ENCODE measurements around the gene NCOA7.

Gene NCOA7

DNA sequence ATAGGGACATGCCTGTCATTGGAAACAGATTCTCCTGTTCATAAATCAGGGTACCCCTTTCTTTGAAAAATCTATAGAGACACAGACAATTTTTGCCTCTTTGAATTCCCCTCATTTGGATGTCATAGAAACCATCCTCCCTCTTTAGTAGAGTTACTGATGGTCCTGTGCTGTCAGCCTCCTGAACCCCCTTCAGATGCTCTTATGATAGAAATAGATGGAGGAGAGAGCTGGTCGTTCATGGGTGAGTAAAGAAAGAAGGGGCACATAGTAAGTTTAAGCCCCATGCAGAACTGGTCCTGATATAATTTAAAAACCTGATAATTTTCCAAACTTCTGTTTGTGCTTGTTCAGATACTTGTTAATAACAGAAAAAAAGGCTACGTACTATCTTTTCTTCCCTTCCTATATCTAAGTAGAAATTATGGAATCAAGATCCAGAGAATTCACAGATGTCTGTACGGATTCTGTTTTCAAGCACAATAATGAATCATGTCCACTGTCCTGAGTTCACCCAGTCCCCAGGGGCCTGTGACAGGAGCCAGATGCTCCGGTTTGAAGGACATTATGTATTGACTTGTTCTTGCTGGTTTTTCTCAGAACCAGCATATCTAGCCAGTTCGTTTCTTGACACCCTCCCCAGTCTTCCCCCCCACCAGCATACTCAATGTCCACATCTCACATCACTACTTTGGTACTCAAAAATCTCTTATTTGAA, 78.1 kb downstream of the NCOA7 start:
- in situ Hi-C loops (cut with HindIII; ENCODE audit: low sequenced_read_pairs): no loop called here
- TF ChIP-seq, protein P1, sequence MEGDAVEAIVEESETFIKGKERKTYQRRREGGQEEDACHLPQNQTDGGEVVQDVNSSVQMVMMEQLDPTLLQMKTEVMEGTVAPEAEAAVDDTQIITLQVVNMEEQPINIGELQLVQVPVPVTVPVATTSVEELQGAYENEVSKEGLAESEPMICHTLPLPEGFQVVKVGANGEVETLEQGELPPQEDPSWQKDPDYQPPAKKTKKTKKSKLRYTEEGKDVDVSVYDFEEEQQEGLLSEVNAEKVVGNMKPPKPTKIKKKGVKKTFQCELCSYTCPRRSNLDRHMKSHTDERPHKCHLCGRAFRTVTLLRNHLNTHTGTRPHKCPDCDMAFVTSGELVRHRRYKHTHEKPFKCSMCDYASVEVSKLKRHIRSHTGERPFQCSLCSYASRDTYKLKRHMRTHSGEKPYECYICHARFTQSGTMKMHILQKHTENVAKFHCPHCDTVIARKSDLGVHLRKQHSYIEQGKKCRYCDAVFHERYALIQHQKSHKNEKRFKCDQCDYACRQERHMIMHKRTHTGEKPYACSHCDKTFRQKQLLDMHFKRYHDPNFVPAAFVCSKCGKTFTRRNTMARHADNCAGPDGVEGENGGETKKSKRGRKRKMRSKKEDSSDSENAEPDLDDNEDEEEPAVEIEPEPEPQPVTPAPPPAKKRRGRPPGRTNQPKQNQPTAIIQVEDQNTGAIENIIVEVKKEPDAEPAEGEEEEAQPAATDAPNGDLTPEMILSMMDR (IDR thresholded peaks at IDR 0.05; ENCODE audit: low read depth, low read length, missing control alignments): no peak
- no peak for DNase-seq (ENCODE audit: low read depth)
- no peak overlapping the region for H3K4me3 ChIP-seq (ENCODE audit: low read depth, low read length)

- in situ Hi-C loops (cut with HindIII; ENCODE audit: low sequenced_read_pairs): no loop called here
- TF ChIP-seq, protein P1 (IDR thresholded peaks at IDR 0.05; ENCODE audit: low read depth, low read length, missing control alignments): no peak
- H3K4me3 ChIP-seq (ENCODE audit: low read depth, low read length): no peak overlapping the region
- no peak for DNase-seq (ENCODE audit: low read depth)
These were observed 78.7 kb downstream of the NCOA7 start for GRCh38 chr6:125869427-125869826.

DNA sequence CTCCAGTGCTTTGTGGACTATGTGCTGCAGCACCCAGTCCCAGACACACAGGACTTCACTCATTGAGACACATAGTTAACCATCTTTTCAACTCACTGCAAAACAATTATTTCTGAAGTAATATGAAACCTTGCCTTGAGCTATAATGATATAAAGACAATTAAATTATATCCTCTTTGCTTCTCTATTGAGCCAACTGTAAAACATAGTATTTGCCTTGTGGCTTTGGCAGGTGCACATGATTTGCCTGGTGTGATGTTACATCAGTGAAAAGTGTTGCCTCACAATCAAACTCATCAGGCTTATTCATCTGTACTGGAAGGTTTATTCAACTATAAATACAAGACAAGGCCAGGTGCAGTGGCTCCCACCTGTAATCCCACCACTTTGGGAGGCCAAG, 80.6 kb downstream of the NCOA7 start:
- in situ Hi-C loops (cut with HindIII; ENCODE audit: low sequenced_read_pairs): no loop called here
- no peak overlapping the region for H3K4me3 ChIP-seq (ENCODE audit: low read depth, low read length)
- DNase-seq (ENCODE audit: low read depth): no peak
- TF ChIP-seq, protein P1 (IDR thresholded peaks at IDR 0.05; ENCODE audit: low read depth, low read length, missing control alignments): no peak

DNA sequence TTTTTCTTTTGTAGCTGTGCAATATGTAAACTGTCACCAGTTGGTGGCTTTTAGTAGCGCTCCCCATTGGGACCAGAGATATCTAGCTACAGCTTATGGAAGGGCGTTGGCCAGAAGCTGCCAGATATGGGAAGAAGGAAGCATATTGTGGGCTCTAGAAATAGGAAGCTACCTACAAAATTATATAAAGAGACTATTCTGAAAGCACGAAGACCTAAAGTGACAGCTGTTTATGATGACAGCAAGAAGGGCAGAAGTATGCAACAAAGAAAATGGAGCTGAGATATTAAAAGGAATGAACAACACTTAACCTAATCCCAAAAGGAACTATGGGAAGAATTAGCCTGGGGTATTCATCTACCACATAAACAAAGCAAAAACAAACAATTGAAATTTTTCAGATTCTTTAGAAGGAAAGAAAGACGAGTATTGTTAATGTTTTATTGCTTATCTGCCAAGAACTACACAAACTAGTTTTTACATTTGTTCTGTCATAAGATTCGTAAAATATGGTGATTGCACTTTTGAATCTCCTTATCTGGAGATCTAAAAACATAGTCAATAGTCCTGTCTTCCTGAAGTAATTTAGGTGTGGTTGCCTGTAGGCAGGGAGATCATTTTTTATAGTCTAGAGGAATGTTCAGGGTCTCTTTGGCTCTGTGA, 81.6 kb downstream of the NCOA7 start:
- in situ Hi-C loops (cut with HindIII; ENCODE audit: low sequenced_read_pairs): no loop called here
- no peak overlapping the region for H3K4me3 ChIP-seq (ENCODE audit: low read depth, low read length)
- TF ChIP-seq, protein P1 (IDR thresholded peaks at IDR 0.05; ENCODE audit: low read depth, low read length, missing control alignments): no peak
- peak; percentile 38 for DNase-seq (ENCODE audit: low read depth)

GRCh38 chr6:125882243-125882642, 91.5 kb downstream of the NCOA7 start:
- DNase-seq (ENCODE audit: low read depth): no peak
- TF ChIP-seq, protein P1 (IDR thresholded peaks at IDR 0.05; ENCODE audit: low read depth, low read length, missing control alignments): no peak
- in situ Hi-C loops (cut with HindIII; ENCODE audit: low sequenced_read_pairs): no loop called here
- no peak overlapping the region for H3K4me3 ChIP-seq (ENCODE audit: low read depth, low read length)

DNA sequence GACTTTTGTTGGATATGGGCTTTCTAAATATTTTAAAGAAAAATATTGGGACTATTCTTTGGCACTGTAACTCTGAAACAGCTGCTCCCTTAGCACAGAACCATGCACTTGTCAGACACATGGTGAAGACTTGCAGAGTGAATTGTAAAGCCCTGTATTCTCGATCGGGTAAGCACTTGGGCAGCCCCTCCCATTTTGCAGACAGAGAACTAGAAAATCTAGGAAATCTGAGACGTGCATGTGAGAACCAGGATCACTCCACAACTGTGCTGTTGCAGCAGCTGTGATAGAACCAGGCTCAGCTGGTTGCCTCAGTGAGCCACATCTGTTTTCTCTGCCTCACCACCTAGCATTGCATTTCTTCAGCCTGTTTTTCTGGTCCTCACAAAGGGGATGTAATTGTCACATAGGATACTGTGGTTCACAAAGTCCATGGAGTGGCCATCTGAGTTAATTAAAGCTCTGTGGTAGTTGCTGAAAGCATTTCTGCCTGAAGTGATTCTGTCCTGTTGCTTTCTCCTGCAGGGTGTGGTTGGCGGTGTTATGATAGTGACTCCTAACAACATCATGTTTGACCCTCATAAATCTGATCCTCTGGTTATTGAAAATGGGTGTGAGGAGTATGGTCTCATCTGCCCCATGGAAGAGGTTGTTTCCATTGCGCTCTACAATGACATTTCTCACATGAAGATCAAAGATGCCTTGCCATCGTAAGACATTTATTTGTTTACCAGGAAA, 94.0 kb downstream of the NCOA7 start:
- no peak overlapping the region for H3K4me3 ChIP-seq (ENCODE audit: low read depth, low read length)
- no peak for DNase-seq (ENCODE audit: low read depth)
- TF ChIP-seq, protein P1 (IDR thresholded peaks at IDR 0.05; ENCODE audit: low read depth, low read length, missing control alignments): no peak
- in situ Hi-C loops (cut with HindIII; ENCODE audit: low sequenced_read_pairs): no loop called here
